GM21576 (cell line): Measurements from ENCODE around the gene MAD2L1.
"Not testable (repeated sequence)": the region's sequence is repeated elsewhere in the genome, so short reads cannot be mapped to it uniquely, and the experiment has no call there.

Experiments
- ATAC-seq: cut with Tn5 transposase; IDR thresholded peaks from one replicate; pipeline ENCODE4 v1.9.1; 2021; ENCODE audit warnings: mild to moderate bottlenecking, moderate library complexity; ENCODE audit not compliant: unreplicated experiment

Gene MAD2L1

DNA sequence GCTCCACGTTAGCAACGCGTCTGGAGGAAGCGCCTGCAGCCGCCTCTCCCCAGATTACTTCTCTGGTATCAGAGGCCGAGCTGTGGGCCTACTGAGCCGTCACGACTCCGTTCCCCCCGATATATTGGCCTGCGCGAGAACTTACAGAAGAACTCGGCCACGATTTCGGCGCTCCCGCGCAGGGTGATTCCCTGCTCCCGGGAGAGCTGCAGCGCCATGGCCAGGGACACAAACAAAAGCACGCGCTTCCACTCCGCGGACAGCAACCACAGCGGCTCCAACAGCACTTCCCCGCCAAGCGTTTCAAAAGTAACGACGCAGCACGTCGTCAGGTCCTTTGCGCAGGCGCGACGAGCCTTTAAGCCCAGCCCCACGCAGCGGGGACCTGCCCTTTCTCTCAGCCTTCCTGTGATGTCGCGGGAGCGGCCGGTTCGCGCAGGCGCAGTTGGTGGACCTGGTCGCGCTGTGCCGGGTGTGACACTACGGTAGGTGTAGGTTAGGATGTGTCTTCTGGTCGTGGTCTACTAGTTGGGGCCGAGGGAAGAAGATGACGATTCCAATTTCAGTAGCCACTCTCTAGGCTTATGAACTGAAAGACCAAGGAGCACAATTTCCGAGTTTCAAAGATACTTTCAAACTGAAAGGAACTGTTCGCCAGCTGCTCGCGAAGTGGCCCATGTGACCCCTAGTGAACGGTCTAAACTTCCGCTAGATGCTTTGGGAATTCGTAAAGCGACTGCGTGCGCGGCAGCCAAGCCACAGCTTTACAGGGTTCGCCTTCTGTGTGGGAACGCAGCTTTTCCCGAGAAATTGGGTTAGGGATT, at the start of gene MAD2L1:
MAD2L1 (minus strand) TSS at position 332 of the 824 bp plus-strand sequence; CDS start at position 218, 114 bp downstream.
- peak; percentile 81 for ATAC-seq

DNA sequence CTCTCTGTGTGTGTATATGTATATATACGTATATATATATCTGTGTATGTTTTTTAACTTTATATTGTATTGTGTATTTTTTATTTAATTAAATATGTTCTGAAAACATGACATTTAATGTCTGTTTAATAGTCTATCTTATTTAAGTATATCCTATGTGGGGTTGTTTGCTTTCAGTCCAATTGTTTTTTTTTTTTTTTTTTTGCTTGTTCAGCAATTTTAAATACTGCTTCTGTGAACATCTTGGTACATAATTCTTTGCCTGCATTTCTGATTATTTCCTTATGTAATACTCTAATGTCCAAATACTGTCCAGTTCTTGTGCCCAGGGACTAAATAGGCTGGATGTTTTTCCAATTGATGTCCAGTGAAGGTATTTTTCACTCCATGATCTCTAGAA, 45.1 kb upstream of the MAD2L1 start:
- ATAC-seq = no peak

DNA sequence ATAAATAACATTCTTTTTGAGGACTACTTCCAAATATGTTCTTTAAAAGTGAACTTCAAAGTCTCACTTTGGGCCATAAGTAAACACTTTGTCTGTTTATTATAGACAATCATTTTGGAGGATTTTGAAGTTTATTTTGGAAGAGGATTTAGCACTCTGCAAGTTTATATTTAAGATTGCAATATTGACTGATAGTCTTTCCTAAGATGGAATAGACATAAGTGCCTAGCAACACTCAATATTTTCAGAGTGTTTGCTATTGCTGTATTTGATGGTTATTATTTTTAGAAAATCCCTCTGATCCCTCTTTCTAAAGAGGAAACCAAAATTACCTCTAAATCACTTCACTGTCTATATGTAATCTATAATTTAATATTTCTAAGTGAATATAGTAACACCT, 42.8 kb upstream of the MAD2L1 start:
- no peak for ATAC-seq

DNA sequence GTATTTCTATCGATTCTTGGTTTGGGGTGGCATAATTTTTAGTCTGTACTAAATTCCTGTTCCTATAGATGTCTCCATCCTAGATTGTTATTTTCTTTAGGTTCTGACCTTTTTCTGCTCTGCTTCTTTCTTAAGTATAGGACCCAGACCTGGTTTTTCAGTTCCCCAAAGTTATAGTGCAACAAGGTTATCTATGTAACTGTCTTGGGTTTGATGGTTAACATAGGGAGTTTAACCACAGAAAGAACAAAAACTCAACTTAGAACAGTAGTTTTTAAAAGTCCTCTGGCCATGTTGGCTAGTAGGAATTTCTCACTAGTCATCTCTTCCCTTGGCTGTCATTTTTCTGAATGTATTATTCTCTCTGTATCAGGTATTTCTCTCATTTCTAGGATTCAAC, 38.8 kb upstream of the MAD2L1 start:
- ATAC-seq = peak; percentile 66

DNA sequence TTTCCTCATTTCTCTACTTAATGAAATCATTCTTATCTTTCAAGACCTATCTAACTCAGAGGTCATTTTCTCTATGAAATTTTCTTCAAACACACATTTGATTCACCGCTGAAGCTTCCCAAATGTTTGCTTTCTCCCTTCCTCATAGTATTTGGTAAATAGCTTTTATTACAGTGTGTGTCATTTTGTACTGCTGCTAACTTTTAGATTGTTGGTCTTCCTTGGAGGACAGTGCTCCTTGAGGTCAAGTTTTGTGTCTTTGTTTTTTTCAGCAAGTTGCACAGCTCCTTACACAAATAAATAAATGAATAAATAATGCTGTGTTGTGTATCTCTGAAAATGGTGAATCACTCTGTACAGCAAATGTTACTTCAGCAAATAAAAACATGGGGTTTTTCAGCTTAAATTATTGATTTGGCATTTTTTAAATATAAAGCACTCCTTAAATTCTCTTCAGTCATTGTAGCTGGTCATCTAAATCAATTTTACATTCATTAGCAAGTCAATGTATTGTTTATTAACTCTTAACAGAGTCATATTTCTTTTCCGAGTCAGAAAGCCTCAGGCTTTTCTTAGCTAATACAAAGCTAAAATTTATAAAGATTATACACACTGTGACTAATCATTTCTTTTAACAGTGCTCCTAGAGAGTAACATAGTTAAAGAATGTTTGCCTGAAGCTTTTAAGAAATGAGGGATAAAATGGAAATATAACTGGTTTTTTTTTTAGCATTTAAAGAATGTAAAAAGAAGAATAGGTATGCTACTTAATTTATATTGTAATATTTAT, 30.1 kb upstream of the MAD2L1 start:
- ATAC-seq = no peak

DNA sequence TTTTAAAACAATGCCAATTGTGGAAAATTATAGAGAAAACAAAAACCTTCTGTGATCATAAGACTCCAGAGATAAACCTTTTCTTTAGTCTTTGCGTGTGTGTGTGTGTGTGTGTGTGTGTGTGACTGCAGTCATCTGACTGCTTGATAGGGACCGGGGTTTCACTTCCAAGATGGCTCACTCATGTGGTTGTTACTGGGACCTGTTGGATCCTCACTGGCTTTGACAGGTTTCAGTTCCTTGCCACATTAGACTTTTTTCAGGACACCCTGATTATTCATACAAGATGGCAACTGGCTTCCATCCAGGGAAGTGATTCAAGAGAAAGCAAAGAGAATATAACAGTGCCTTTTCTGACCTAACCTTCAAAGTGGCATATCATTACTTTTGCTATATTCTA, 21.9 kb upstream of the MAD2L1 start:
- ATAC-seq = no peak

DNA sequence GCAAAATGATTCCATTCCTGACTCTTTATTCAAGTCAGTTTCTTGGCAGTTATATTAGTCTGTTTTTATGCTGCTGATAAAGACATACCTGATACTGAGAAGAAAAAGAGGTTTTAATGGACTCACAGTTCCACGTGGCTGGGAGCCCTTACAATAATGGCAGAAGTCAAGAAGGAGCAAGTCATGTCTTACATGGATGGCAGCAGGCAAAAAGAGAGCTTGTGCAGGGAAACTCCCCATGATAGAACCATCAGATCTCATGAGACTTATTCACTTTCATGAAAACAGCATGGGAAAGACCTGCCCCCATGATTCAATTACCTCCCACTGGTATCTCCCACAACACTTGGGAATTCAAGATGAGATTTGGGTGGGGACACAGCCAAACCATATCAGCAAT, 21.4 kb upstream of the MAD2L1 start:
- ATAC-seq = not testable (repeated sequence)

DNA sequence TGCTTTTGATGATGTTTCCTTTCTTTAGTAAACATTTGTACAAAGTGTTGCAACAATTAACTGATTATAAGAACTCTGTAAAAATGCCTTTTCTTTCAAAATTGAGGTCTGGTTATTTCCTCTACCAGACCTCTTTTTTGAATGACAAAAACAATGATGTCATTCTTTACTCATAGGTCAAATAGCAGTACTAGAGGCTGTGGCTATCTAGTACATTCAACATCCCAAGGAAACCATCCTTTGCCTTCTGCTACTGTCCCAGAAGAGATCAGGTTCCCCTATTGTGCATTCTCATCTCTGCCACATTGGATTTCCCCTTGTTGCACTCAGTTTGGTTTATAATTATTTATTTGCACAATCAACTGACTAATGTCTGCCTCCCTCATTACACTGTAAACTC, 19.1 kb upstream of the MAD2L1 start:
- no peak for ATAC-seq

DNA sequence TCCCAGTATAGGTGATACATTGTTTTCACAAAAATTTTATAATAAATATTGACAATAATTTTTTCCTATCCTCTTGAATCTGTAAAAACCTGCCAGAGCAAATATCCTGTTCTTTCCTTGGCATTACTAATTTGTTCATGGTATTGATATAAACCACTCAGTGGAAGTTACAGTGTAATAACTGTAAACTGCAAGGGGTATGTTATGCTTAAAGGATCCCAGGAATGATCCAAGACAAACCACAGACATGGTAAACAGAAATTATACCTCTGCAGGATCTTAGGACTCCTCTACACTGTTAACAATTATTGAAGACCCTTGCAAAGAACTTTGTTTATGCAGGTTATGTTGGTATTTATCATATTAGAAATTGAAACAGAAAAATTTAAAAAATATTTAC, 17.7 kb upstream of the MAD2L1 start:
- ATAC-seq = no peak

DNA sequence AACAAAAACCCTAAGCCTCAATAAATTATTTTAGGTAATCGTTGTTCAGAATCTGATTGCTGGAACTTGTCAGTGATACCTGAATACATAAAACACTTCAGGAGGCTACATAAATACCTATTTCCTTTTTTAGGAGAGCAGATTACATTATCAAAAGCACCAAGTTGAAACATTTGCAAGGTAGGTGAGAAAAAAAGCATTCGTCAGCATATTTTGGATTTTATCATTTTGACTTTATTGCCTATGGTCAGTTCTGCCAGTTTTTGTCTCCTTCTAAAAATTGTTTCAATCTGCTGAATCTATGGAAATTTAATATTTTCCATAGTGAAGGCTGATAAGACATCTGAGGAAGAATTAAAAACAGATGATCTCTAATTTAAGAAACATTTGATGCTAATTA, 16.5 kb upstream of the MAD2L1 start:
- no peak for ATAC-seq

DNA sequence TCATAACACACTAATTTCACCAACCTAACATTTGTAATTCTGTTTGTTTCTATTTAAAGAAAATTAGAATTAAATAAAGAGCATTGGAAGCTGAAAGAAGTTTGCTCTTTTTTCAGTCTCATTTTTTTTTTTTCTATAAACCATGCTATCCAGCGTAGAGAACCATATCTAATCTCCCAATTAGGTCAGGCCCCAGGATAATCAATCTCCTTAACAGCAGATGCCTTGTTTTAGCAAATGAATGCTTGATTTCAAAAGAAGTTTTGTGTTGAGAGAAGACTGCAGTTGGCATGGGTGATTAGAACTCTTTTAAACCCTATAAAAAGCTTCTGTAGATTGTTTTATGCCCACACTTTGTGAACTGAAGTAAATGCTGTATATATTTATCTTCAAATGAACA, 15.6 kb upstream of the MAD2L1 start:
- no peak for ATAC-seq

DNA sequence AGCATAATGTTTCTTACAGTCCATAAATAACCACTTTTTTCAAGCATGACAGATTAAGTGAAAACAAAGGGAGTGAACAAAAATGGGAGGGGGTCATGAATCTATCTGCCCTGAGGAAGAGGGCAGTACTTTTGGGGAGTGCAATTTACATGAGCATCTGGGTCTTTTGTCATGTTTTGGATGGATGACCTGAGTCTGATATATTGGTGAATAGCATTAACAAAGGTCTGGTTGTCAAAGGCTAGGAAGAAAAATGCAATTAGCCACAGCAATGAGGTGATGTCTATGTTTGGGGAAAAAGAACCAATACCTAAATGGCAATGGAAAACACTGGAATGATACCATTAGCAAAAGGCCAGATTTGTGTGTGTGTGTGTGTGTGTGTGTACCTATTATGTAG, 15.1 kb upstream of the MAD2L1 start:
- no peak for ATAC-seq

DNA sequence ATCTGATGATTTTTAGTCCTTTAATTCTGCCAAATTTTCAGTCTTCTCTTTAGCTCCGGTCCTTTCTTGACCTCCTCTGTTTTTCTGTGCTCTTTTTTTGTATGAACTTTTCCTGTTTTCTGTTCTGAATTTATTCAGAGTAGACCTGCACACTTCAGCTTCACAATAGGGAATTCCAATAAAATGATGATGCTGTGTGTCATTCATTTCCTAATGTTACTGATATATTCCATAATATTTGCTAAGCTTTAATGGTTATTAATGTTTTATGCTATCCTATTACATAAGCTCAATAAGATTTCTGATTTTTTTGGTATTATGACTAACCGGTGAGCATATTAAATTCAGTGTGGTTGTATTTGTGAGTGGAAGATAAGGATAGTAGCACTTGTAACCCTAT, 13.9 kb upstream of the MAD2L1 start:
- no peak for ATAC-seq

DNA sequence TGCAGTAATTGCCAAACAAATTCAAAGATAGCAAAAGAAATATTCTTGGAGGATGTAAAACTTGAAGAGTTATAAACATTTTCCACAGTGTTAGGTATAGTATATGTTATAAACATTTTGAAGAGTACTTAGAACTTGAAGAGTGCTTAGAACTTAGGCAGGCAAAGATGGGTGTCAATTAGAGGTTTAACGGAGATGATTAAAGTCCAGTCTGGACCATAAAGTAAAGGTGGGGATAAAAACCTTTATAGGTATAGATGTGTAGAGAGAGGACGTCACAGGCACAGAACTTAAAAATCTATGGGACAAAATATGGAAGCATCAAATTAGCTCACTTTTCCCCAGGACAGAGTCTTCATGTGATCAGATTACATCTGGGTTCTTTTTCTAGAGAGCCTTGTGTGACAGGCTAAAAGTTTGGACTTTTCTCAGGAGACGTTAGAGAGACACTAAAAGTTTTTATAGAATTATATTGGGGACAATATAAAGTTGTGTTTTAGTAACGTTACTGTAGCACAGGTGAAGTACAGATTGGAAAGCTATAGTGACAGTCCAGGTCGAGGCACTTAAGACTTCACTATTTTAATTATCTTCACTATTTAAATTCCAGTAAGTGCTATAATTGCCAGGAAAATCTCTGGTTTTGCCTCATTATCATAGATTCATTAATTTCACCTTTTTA, 13.3 kb upstream of the MAD2L1 start:
- ATAC-seq = no peak

DNA sequence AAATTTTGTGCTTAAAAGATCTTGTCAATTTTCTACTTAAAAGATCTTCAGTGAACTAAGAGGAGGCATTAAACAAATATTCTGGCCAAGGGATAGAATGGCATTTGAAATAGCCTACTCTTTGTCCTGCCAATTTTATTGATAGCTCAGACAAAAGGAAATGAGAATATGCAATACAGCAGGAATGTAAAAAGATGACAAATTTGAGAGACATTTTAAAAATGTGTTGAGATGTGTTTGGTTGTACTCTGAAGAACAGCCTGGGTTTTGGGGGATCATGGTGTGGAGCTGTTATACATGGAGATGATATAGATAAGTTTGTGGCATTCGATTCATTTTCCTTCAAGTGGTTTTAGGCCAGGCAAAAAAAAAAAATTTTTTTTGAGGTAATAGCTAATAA, 11.6 kb upstream of the MAD2L1 start:
- no peak for ATAC-seq

DNA sequence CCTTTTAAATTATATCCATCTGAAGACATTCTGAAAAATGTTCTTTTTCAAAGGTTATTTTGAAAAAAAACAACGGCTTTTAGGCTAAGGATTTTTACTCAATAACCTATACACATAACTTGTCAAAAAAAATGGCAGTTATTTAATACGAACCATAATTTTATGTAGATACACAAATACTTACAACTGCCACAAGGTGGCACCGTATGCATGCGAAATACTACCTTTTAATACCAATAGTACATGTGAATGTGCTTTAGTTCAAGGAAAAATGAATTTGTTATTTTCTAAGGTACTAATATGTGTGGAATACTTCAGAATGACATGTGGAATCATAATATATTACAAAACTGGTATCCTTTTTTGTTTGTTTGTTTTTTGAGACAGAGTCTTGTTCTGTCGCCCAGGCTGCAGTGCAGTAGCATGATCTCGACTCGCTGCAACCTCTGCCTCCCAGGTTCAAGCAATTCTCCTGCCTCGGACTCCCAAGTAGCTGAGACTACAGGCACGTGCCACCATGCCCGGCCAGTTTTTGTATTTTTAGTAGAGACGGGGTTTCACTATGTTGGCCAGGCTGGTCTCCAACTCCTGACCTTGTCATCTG, 4.6 kb upstream of the MAD2L1 start:
- ATAC-seq = no peak

DNA sequence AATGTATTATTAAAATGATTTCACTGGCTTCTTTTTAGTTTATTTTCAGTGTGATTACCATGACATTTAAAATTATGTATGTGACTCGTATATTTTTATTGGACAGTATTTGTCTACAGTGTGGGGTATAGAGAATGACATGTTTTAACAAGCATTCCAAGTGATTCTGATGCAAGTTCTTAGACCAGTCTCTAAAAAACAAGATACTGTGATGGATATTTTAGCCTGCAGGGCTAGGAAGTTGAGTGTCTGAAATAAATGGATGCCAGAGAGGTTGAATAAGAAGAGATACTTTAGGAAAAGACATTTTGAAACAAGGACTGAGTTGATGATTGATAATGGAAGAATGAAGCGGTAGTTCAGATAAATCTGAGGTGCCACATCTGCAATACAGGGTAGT, 3.5 kb upstream of the MAD2L1 start:
- no peak for ATAC-seq

DNA sequence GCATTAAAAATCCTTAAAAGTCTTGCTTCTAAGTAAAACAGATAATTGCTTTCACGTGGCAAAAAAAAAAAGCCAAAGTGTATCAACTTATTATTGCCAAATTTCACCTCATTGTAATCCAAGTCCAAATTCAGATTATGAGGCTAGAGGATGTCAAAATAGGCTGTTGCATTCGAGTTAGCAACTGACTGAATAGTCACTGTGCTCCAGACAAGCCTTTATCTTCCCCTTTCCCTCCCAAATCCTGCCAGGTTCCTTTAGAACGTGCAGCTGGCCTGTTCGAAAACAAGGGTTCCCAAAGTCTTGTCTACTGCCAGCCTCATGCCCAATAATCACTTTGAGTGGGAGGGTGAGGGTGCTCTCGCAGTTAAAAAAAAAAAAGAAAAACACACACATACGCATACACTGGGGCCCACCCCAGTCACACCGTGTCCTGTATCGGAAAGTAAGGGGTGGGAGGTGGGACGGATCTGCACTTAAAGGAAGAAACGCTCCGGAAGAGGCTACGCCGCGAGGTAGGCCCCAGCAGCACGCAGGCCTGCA, 603 bp downstream of the MAD2L1 start:
- peak; percentile 0 for ATAC-seq

DNA sequence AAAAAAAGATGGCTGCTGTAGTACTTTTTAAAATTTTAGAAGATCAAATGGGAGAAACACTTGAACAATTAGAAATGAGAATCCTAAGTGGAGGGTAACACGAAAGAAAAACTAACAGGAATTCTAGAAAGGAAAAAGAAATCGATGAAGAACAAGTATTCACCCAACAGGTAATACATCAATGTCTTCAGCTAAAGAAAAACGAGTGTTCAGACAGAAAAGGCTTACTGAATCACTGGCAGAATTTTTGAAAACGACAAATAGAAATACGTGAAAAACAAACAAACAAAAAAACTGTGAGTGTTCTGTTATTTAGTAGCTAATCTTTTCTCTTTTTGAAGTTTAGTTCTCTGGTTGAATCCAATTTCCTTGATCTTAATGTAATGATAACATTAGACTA, 1.8 kb downstream of the MAD2L1 start:
- ATAC-seq = no peak

DNA sequence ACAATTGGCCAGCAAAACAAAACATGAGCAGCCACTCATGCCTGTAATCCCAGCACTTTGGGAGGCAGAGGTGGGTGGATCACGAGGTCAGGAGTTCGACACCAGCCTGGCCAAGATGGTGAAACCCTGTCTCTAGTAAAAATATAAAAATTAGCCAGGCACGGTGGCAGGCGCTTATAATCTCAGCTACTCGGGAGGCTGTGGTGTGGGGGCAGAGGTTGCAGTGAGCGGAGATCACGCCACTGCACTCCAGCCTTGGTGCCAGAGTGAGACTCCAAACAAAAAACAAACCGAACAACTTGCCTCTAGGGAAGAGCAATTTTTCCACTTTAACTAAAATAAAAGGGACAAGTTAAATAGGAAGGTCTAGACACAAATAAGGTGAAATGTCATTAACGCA, 2.9 kb downstream of the MAD2L1 start:
- ATAC-seq = not testable (repeated sequence)

DNA sequence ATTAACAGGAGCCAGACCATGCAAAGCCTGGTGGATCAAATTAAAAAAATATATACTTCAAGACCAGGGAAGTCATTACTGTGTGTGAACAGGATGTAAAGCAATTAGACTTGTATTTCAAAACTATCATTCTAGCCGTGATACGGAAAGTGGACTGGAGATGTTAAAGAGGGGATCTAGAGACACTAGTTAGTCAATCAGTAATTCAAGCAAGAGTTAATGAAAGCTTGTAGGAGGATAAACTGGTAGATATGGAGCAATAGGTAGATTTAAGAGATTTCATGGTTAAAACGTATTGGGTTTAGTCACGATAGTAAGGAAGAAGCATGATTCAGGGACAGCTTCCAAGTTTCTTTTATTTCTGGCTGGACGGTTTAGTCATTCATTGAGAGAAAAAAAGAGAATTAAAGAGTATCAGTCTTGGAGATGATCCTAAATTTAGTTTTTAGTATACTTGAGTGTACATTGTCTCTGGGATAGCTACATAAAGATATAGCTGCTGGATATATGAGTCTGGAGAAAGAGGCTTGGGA, 3.9 kb downstream of the MAD2L1 start:
- no peak for ATAC-seq
